NCI-H1436 treated with DMSO at 0.1 percent for 48 hours (cell line): ENCODE measurements around the gene SRD5A1.

ENCODE experiments used
- DNase-seq: peaks from one replicate; lab custom pipeline; 2025; lab: John Stamatoyannopoulos, UW

SRD5A1 gene, protein sequence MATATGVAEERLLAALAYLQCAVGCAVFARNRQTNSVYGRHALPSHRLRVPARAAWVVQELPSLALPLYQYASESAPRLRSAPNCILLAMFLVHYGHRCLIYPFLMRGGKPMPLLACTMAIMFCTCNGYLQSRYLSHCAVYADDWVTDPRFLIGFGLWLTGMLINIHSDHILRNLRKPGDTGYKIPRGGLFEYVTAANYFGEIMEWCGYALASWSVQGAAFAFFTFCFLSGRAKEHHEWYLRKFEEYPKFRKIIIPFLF

DNA sequence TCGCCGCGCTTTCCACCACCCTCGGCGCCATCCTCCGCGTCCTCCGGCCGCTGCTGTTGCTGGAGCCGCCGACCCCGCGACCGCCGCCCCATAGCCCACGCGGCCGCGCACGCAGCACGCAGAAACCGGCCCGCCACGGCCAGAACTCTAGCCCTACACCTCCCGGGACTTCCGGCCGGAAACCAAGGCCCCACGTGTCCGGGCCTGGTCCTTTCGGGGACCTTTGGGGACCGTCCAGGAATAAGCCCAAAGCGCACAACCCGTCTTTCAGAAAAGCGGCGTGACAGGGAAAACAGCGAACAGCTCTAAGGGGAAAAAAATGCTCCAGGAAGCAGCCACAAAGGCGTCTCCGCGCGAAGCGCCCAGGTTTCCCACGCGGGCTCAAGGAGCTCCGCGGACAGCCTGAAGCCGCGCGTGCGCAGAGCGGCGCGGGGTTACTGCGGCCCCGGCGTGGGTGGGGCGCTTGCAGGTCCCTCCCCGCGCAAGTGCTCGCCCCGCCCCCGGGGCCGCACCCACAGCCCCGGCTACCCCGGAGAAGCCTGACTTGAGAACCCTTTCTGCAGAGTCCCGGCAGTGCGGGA lies at the start of gene SRD5A1, which contains the start of gene NSUN2:
SRD5A1 (plus strand) TSS at position 553 of the 581 bp plus-strand sequence. CDS start 137 bp downstream, outside the sequence.
NSUN2 (minus strand) TSS at position 157 of the 581 bp plus-strand sequence; CDS start at position 92, 65 bp downstream.
- DNase-seq = peak; percentile 66

- DNase-seq = no peak
These were observed 49.1 kb upstream of the SRD5A1 start for GRCh38 chr5:6584101-6584645.

GRCh38 chr5:6584727-6585126 lies 48.5 kb upstream of the SRD5A1 start:
- DNase-seq = no peak

GRCh38 chr5:6585168-6585567 lies 48.1 kb upstream of the SRD5A1 start:
- DNase-seq = no peak

- DNase-seq = no peak
These were observed 47.1 kb upstream of the SRD5A1 start for GRCh38 chr5:6585939-6586646.

- DNase-seq = no peak
These were observed 46.6 kb upstream of the SRD5A1 start for GRCh38 chr5:6586647-6587042.

- no peak for DNase-seq
These were observed 46.1 kb upstream of the SRD5A1 start for GRCh38 chr5:6587171-6587570.

GRCh38 chr5:6590581-6590980 lies 42.7 kb upstream of the SRD5A1 start:
- DNase-seq = no peak

GRCh38 chr5:6591671-6592288 lies 41.5 kb upstream of the SRD5A1 start:
- DNase-seq = no peak

DNA sequence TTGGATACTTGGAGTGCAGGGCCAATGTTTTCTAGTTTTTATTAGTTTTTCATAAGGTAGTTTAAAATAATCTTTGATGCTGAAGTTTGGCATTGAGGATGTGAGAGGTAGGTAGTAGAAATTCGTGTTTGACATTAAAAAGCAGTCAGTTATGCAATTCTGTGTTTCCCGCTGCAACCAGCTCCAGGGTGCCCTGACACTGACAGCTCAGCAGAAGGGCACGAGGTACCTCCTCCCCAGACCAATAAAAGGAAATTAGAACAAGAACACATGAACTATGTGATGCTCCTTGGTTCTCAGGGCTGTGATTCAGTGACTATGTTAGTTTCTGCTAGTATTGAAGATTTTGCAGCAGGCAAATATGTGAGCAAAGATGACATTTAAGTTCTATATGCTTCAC lies 40.6 kb upstream of the SRD5A1 start:
- DNase-seq = no peak

GRCh38 chr5:6593148-6594016 lies 39.9 kb upstream of the SRD5A1 start:
- DNase-seq = no peak

- DNase-seq = no peak
These were observed 39.2 kb upstream of the SRD5A1 start for GRCh38 chr5:6594066-6594465.

DNA sequence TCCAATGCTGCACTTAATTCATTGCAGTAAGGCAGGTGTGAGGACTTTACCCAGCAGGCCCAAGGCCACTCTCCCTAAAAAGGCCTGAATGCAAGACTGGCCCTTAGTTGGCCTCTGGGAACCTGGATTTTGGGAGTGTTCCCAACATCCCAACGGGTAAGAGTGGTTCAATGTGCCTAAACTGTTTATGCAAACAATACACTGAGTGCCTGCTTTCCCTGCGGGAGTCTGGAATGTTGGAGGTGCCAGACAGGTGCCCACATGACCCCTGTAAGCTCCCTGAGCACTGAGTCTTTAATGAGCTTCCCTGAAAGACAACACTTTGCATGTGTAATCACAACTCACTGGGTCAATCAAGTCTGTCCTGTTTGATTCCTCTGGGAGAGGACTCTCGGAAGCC lies 37.8 kb upstream of the SRD5A1 start:
- DNase-seq = no peak

GRCh38 chr5:6596388-6596787 lies 36.9 kb upstream of the SRD5A1 start:
- DNase-seq = no peak

- no peak for DNase-seq
These were observed 35.7 kb upstream of the SRD5A1 start for GRCh38 chr5:6597557-6597956.

GRCh38 chr5:6598351-6598900 lies 34.8 kb upstream of the SRD5A1 start:
- no peak for DNase-seq

- DNase-seq = no peak
These were observed 33.5 kb upstream of the SRD5A1 start for GRCh38 chr5:6599739-6600138.

- DNase-seq = no peak
These were observed 32.0 kb upstream of the SRD5A1 start for GRCh38 chr5:6601271-6601670.

- no peak for DNase-seq
These were observed 31.4 kb upstream of the SRD5A1 start for GRCh38 chr5:6601816-6602215.

GRCh38 chr5:6602441-6602840 lies 30.8 kb upstream of the SRD5A1 start:
- no peak for DNase-seq

DNA sequence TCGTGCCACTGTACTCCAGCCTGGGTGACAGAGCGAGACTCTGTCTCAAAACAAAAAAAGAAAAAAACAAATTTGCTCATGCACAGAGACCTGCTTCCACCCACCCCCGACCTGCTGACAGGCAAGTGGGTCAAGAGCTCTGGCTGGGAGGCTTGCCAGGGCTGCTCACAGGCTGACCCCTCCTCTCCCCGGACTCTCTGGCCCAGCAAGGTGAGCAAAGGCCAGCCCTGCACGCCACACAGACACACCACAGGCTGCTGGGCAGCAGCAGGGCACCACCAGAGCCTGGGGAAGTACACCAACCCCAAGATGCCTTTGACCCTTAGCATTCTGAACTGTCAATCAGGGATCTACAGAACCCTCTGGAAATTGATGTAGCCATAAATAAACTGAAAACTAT lies 29.6 kb upstream of the SRD5A1 start:
- no peak for DNase-seq
